Posterior vena cava (tissue), 2 donors: ENCODE data around the gene KCNJ10. TPM values are rescaled to one million over a fixed set of nuclear protein-coding genes. Genes with fewer than 3 reads are reported as not detected.

Source experiments
- DNase-seq: peaks from one replicate; pipeline ENCODE4 v3.0.0-alpha.2; 2020; ENCODE audit warnings: low spot score
- intact Hi-C, 2 donors: fragments of 100-400 bp; cut with DNase I; formaldehyde crosslinking; loops; one replicate each; pipeline versions ENCODE4 v1.14.1 to v1.14.2; 2022 to 2023
- total RNA-seq, 2 donors: library from RNA; stranded (reverse); fragmentation: NEBNext Ultra II Directional; extraction: Animal tissue kit (Norgen Biotek cat#: 25700); gene quantifications; one replicate each; pipeline ENCODE4 v1.2.1, GENCODE V29; 2021
- donor health status: DM: yes; HTN: yes; CAD: no.
- donor health status: DM: yes; HTN: yes; CAD: no.

The KCNJ10 gene
- total RNA-seq, 2 donors from 2014 or later = 0.19 TPM; not detected in 1

GRCh38 chr1:160046494-160047110, 23.4 kb downstream of the KCNJ10 start:
- no peak for DNase-seq
- intact Hi-C loops = no loop called here

- DNase-seq = no peak
- intact Hi-C loops = no loop called here
These were observed 24.3 kb downstream of the KCNJ10 start for GRCh38 chr1:160045653-160046052.

GRCh38 chr1:160043543-160043942, 26.4 kb downstream of the KCNJ10 start:
- no peak for DNase-seq
- intact Hi-C loops = no loop called here

GRCh38 chr1:160040476-160040875, 29.5 kb downstream of the KCNJ10 start:
- intact Hi-C loops = no loop called here

GRCh38 chr1:160032165-160032820, 37.7 kb downstream of the KCNJ10 start:
- intact Hi-C loops = no loop called here
- DNase-seq = no peak

More at GRCh38 chr1:160040476-160040875, 29.5 kb downstream of the KCNJ10 start:
- no peak for DNase-seq

GRCh38 chr1:160031365-160032164, 38.4 kb downstream of the KCNJ10 start, which contains the start of gene PIGM:
Gene PIGM (minus strand): TSS chr1:160031990. CDS start chr1:160031739, 251 bp downstream.
- intact Hi-C loops = no loop called here
- peak; percentile 97 for DNase-seq

GRCh38 chr1:160030657-160031364, 39.1 kb downstream of the KCNJ10 start:
- DNase-seq = no peak
- intact Hi-C loops = no loop called here

- intact Hi-C loops = no loop called here
- DNase-seq = no peak
These were observed 41.5 kb downstream of the KCNJ10 start for GRCh38 chr1:160028426-160028825.

- intact Hi-C loops = no loop called here
- DNase-seq = no peak
These were observed 44.6 kb downstream of the KCNJ10 start for GRCh38 chr1:160025314-160025713.

GRCh38 chr1:160024195-160024905, 45.6 kb downstream of the KCNJ10 start:
- no peak for DNase-seq
- intact Hi-C loops = no loop called here

- intact Hi-C loops = no loop called here
- no peak for DNase-seq
These were observed 47.3 kb downstream of the KCNJ10 start for GRCh38 chr1:160022330-160023310.

GRCh38 chr1:160021376-160022074, 48.4 kb downstream of the KCNJ10 start:
- intact Hi-C loops = no loop called here
- no peak for DNase-seq

- intact Hi-C loops = no loop called here
- no peak for DNase-seq
These were observed 49.8 kb downstream of the KCNJ10 start for GRCh38 chr1:160020196-160020595.

- no peak for DNase-seq
- intact Hi-C loops = no loop called here
These were observed 51.1 kb downstream of the KCNJ10 start for GRCh38 chr1:160018900-160019299.

- intact Hi-C loops = no loop called here
- no peak for DNase-seq
These were observed 51.6 kb downstream of the KCNJ10 start for GRCh38 chr1:160018347-160018746.

GRCh38 chr1:160017592-160017991, 52.4 kb downstream of the KCNJ10 start:
- DNase-seq = no peak
- intact Hi-C loops = no loop called here

- intact Hi-C loops = no loop called here
- DNase-seq = no peak
These were observed 58.2 kb downstream of the KCNJ10 start for GRCh38 chr1:160011781-160012180.
